Body of pancreas (tissue), 4 donors: ENCODE results near the gene VEGFD.

ENCODE experiments used
- POLR2A ChIP-seq, 3 donors: fragments of 450-650 bp; IDR thresholded peaks; one replicate each; pipeline ENCODE4 v1.6.1; 2016; ENCODE audit warnings: antibody characterized with exemption in 3 of 3, mild to moderate bottlenecking in 2 of 3
- TF ChIP-seq, protein P1 (sequence below), 7 experiments: fragments of 450-650 bp in 4 of 7; fragments of 200-600 bp in 3 of 7; sonication (generic) in 3 of 7; IDR thresholded peaks; one replicate each; pipeline ENCODE4 v1.5.1; 2016 to 2019; ENCODE audit warnings: antibody characterized with exemption in 7 of 7

DNA sequence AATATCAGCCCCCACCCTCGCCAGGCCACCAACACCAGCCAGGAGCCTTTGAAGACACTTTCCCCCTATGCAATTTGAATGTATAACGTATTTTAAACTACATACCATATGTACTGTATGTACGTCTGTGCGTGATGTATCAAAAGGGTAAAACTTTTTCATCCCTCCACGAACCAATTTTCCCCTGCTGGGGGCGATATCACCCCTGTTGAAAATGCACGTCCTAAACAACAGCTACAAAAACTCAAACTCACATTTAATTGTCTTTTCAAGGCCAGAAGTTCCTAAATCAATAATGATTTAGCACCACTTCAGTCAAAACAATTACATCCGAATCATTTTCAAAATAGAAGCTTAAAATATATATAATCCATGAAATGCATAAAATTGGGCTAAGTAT lies 1.4 kb downstream of the VEGFD start:
- TF ChIP-seq, protein P1, sequence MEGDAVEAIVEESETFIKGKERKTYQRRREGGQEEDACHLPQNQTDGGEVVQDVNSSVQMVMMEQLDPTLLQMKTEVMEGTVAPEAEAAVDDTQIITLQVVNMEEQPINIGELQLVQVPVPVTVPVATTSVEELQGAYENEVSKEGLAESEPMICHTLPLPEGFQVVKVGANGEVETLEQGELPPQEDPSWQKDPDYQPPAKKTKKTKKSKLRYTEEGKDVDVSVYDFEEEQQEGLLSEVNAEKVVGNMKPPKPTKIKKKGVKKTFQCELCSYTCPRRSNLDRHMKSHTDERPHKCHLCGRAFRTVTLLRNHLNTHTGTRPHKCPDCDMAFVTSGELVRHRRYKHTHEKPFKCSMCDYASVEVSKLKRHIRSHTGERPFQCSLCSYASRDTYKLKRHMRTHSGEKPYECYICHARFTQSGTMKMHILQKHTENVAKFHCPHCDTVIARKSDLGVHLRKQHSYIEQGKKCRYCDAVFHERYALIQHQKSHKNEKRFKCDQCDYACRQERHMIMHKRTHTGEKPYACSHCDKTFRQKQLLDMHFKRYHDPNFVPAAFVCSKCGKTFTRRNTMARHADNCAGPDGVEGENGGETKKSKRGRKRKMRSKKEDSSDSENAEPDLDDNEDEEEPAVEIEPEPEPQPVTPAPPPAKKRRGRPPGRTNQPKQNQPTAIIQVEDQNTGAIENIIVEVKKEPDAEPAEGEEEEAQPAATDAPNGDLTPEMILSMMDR (IDR thresholded peaks at IDR 0.05), result no peak
- no peak for TF ChIP-seq POLR2A (IDR thresholded peaks at IDR 0.05)
